ENCODE measurements around the gene ADAM22. TPM values are rescaled to one million over a fixed set of nuclear protein-coding genes. Genes with fewer than 3 reads are reported as not detected.

Gene ADAM22
- total and polyA plus RNA-seq, 12 donors, result 0.19 to 3.7 (median 1.5) TPM

DNA sequence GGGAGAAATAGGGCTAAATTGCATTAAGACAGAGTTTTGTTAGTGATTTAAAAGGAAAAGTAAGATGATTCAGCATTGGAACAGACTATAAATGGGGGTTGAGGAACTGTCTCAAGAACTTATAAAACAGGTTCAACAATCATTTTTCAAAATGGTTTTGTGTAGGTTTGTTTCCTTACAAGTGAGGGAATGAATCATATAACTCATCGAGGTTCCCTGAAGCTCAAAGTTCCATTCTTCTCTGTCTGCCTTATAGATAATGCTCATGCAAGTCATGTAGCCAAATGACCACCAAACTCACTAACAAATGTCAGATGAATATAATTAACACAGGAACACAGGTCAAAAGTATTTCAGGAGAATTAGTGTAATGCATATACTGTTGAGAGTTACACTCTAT, 27.7 kb downstream of the ADAM22 start:
- 93 to 95% methylated on average over 1 of the region's 1 CpG for WGBS, 2 donors
- no peak for ATAC-seq
- intact Hi-C loops (cut with DNase I), result no loop called here

DNA sequence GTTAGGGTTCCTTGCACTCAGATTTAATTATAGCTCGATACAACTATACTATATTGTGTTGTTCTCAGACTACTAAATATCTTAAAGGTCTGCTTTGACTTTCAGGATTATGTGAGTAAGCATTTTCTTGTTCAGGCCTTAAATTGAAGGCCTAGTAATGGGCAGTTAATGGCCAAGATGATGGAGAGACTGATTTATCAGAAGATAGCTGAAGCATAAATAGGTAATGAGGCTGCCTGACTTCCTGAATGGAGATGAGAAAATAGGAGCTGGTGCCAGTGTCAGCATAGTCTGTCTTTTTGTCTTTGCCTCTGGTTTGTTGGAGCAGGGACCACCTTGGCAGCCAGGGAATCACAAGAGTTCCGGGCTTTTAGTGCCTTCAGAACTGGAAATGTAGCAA, 32.2 kb downstream of the ADAM22 start:
- intact Hi-C loops (cut with DNase I), result no loop called here
- H3K4me3 ChIP-seq, result no peak overlapping the region
- ATAC-seq (no peak), DNase-seq (no peak)
- 92 to 94% methylated on average over 2 of the region's 2 CpGs for WGBS, 2 donors
- TF ChIP-seq, protein P1, sequence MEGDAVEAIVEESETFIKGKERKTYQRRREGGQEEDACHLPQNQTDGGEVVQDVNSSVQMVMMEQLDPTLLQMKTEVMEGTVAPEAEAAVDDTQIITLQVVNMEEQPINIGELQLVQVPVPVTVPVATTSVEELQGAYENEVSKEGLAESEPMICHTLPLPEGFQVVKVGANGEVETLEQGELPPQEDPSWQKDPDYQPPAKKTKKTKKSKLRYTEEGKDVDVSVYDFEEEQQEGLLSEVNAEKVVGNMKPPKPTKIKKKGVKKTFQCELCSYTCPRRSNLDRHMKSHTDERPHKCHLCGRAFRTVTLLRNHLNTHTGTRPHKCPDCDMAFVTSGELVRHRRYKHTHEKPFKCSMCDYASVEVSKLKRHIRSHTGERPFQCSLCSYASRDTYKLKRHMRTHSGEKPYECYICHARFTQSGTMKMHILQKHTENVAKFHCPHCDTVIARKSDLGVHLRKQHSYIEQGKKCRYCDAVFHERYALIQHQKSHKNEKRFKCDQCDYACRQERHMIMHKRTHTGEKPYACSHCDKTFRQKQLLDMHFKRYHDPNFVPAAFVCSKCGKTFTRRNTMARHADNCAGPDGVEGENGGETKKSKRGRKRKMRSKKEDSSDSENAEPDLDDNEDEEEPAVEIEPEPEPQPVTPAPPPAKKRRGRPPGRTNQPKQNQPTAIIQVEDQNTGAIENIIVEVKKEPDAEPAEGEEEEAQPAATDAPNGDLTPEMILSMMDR (IDR thresholded peaks at IDR 0.05), result no peak
- no peak overlapping the region for H3K27ac ChIP-seq
- no peaks in the 10 kb centered on the region for H3K27me3 ChIP-seq
- H3K36me3 ChIP-seq, result no peaks in the 10 kb centered on the region
- H3K9me3 ChIP-seq, result no peaks in the 10 kb centered on the region
- no peaks in the 10 kb centered on the region for H3K4me1 ChIP-seq

More for the DNA sequence above, 27.7 kb downstream of the ADAM22 start:
- TF ChIP-seq, protein P1 (IDR thresholded peaks at IDR 0.05), result no peak
- no peak overlapping the region for H3K4me3 ChIP-seq
- H3K36me3 ChIP-seq, result no peaks in the 10 kb centered on the region
- no peaks in the 10 kb centered on the region for H3K27me3 ChIP-seq
- no peaks in the 10 kb centered on the region for H3K4me1 ChIP-seq
- no peaks in the 10 kb centered on the region for H3K9me3 ChIP-seq
- H3K27ac ChIP-seq, result no peak overlapping the region
- no peak for DNase-seq

DNA sequence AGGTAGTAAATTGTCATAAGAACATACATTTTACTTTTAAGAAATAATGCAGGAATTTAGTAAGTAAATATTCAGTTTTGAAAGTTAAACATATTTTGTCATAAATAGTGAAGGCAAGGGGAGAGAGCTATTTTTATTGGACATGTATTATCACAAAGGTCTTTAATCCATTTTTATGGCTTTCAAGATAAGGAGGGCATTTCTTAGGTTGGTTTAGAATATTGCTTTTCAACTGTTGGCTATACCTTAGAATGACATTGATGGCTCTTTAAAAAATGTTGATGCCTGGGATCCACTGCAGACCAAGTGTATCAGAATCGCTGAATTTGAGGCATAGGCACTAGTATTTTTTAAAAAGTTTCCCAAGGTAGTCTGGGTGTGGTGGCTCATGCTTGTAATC, 34.0 kb downstream of the ADAM22 start:
- no peaks in the 10 kb centered on the region for H3K4me1 ChIP-seq
- H3K27me3 ChIP-seq, result no peaks in the 10 kb centered on the region
- DNase-seq (no peak), ATAC-seq (no peak)
- TF ChIP-seq, protein P1 (IDR thresholded peaks at IDR 0.05), result no peak
- no peak overlapping the region for H3K27ac ChIP-seq
- intact Hi-C loops (cut with DNase I), result no loop called here
- H3K4me3 ChIP-seq, result no peak overlapping the region
- 100% methylated on average over 1 of the region's 1 CpG for WGBS, 2 donors
- no peaks in the 10 kb centered on the region for H3K36me3 ChIP-seq
- H3K9me3 ChIP-seq, result no peaks in the 10 kb centered on the region

DNA sequence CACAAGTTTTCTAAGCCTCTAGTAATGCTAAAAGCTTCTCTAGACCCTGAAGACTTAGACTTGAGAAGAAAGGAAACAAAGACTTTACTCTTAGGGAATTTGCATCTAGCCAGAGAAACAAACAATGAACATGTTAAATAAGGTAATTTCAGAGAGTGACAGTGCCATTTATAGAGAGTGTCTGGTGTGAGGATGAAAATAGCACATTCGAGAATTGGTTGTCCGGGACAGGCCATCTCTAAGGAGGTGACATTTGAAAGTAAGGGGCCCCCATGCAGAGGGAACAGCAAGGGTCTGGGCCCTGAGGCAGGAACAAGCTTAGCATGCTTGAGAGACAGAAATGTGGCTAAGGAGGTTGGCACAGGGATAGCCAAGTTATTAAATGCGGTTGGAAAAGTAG, 48.1 kb downstream of the ADAM22 start:
- DNase-seq (no peak), ATAC-seq (no peak)
- no peaks in the 10 kb centered on the region for H3K27me3 ChIP-seq
- H3K4me3 ChIP-seq, result no peak overlapping the region
- WGBS, 2 donors, result 77 to 80% methylated on average over 3 of the region's 3 CpGs
- no peaks in the 10 kb centered on the region for H3K36me3 ChIP-seq
- no peaks in the 10 kb centered on the region for H3K9me3 ChIP-seq
- H3K27ac ChIP-seq, result no peak overlapping the region
- intact Hi-C loops (cut with DNase I), result no loop called here
- TF ChIP-seq, protein P1 (IDR thresholded peaks at IDR 0.05), result no peak
- H3K4me1 ChIP-seq, result no peaks in the 10 kb centered on the region

DNA sequence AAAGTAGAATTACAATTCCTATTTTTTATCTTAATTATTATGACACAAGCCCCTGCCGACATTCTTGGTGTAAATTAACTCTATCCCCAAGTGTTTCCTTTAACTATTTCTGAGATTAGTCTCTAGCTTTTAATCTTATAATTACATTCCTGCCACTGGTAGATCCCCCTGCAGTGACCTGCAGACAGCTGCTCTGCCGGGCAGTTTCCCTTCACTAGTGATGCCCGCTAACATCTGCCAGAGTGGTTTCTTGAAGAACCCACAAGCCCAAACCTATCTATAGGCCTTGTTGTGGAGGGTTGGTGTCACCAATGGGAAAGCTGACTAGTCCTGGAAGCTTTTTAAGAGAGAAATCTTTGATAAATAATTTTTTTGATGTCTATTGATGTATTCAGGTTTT, 50.0 kb downstream of the ADAM22 start:
- intact Hi-C loops (cut with DNase I), result no loop called here
- H3K27ac ChIP-seq, result no peak overlapping the region
- H3K27me3 ChIP-seq, result no peaks in the 10 kb centered on the region
- 79 to 88% methylated on average over 3 of the region's 3 CpGs for WGBS, 2 donors
- DNase-seq (no peak), ATAC-seq (no peak)
- TF ChIP-seq, protein P1 (IDR thresholded peaks at IDR 0.05), result no peak
- H3K4me3 ChIP-seq, result no peak overlapping the region
- H3K4me1 ChIP-seq, result no peaks in the 10 kb centered on the region
- H3K9me3 ChIP-seq, result no peaks in the 10 kb centered on the region
- H3K36me3 ChIP-seq, result no peaks in the 10 kb centered on the region

Data from heart right ventricle (tissue), 16 donors.